ENCODE results near the gene UBN1.

UBN1 gene, protein sequence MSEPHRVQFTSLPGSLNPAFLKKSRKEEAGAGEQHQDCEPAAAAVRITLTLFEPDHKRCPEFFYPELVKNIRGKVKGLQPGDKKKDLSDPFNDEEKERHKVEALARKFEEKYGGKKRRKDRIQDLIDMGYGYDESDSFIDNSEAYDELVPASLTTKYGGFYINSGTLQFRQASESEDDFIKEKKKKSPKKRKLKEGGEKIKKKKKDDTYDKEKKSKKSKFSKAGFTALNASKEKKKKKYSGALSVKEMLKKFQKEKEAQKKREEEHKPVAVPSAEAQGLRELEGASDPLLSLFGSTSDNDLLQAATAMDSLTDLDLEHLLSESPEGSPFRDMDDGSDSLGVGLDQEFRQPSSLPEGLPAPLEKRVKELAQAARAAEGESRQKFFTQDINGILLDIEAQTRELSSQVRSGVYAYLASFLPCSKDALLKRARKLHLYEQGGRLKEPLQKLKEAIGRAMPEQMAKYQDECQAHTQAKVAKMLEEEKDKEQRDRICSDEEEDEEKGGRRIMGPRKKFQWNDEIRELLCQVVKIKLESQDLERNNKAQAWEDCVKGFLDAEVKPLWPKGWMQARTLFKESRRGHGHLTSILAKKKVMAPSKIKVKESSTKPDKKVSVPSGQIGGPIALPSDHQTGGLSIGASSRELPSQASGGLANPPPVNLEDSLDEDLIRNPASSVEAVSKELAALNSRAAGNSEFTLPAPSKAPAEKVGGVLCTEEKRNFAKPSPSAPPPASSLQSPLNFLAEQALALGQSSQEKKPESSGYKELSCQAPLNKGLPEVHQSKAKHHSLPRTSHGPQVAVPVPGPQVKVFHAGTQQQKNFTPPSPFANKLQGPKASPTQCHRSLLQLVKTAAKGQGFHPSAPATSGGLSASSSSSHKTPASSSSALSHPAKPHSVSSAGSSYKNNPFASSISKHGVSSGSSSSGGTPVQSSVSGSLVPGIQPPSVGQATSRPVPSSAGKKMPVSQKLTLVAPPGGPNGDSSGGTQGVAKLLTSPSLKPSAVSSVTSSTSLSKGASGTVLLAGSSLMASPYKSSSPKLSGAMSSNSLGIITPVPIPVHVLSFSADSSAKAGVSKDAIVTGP (N-terminal part only)

DNA sequence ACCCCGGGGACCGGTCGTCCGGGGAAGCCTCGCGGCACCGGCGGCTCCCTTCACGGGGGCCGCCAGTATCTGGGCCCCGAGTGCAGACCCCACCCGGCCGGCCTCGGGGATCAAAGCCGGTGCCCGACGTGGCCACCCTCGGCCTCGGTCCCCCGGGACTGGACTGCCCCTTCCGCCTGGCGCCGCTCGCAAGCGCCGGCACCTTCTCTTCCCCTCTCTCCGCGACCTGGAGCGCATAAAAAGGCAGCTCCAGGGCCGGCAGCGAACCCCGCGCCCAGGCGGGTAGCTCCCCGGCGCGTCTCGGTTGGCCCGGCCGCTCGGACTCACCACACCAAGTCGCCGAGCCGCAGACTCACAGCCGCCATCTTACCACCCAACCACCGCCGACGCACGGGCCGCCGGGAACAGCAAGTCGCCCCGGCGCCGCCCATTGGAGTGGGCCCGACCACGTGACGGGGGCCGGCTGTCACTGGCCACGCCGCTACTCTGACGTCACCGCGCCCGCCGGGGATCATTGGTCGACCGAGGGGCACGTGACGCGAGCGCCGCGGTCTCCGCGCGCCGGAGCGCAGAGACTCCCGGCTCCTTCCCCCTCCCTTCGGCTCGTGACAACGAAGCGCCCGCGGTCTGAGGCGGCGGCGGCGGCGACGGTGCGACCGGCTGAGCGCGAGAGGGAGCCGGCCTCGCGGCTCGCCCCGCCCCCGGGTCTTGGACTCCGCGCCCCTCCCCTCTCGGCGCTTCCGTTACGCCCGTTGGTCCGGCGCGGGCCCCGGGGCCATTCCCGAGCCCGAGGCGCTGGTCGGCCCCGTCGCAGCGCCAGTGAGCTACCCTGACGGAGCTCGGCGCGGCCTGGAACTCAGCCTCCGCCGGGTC is at the start of gene UBN1, which contains the start of gene GLYR1:
Gene UBN1 (plus strand): TSS at position 581 of the 873 bp plus-strand sequence. CDS start 5,437 bp downstream, outside the sequence.
Gene GLYR1 (minus strand): TSS at position 388 of the 873 bp plus-strand sequence. CDS start 23 bp downstream, at position 365.
- DNase-seq, result peak; percentile 99

DNA sequence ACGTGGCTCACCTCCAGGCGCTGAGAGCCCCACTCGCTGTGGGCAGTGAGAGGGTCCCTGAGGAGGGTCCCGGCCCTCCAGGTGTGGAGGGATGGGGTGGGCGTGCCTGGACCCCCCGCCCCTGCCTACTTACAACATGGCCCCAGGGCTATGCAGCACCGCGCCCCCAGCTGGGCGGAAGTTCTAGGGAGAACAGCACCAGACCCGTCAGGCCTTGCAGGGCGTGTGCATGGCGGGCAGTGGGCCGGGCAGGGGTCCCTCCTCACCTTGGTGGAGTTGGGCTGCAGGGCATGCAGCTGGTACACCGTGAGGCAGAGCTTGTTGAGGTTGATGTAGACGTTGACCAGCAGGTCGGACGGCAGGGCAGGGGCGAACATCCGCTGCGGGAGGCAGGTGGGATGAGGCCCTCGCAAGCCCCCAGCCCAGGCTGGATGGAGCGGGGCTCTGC is 49.5 kb upstream of the UBN1 start:
- no peak for DNase-seq

- no peak for DNase-seq
Measured at GRCh38 chr16:4798456-4798855, 48.8 kb upstream of the UBN1 start.

DNA sequence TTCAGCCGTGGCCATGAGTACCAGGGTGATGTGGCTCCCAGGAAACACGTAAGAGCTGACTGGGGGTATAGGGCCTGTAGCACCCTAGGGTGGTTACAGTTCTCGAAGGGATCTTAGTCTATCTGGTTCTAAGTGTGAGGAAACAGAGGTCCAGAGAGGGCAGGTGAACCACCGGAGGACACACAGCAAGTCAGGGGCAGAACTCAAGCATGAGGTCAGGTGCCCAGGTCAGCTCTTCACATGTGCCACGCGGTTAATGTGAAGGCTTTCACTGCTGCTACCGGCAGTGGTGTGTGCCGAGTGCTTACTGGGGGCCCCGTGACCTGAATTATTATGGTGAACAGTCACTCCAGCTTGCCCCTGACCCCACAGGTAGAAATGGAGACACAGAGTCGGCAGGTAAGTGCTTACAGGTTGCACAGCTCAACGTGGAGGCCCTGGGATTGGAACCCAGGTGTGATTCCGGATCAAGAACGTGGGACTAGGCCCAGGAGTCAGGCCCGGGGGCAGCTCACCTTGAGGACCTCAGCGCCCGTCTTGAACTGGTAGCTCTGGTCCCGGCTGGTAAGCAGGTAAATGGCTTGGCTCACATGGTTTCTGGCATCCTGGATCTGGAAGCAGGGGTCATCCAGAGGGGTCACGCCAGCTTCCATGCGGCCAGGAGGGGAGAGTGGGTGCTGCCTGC is 48.0 kb upstream of the UBN1 start:
- no peak for DNase-seq

DNA sequence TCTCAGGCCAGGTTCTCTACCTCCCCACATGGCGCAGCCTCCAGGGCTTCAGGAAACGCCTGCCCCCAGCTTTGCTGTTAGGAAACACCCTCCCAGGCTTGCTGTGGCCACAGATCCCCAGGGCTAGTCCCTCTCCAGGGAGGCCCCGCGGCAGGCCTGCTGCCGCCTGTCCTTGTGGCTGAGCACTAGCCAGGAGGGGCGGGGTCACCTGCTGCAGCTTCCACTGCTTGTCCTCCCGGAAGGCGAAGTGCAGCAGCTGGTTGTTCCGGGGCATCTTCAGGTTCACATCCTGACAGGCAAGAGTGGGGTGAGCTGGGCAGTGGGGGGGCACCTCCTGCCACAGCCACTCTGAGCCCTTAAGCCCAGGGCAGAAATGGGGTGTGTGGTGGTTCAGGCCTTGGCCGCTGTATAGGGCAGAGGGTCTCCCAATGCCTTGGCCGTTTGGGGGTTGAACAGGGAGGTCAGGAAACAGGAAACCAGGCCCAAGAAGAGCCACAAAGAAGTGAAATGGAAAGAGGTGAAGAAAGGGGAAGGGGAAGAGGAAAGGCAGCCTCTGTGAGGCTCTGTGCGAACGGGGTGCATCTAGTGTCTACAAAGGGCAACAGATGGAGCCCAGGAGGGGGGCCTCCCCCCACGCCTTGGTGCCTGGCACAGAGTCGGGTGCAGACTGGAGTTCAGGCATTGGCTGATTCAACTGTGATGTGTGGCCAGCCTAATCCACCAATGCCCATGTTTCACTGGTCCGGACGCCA is 46.8 kb upstream of the UBN1 start:
- DNase-seq, result no peak

DNA sequence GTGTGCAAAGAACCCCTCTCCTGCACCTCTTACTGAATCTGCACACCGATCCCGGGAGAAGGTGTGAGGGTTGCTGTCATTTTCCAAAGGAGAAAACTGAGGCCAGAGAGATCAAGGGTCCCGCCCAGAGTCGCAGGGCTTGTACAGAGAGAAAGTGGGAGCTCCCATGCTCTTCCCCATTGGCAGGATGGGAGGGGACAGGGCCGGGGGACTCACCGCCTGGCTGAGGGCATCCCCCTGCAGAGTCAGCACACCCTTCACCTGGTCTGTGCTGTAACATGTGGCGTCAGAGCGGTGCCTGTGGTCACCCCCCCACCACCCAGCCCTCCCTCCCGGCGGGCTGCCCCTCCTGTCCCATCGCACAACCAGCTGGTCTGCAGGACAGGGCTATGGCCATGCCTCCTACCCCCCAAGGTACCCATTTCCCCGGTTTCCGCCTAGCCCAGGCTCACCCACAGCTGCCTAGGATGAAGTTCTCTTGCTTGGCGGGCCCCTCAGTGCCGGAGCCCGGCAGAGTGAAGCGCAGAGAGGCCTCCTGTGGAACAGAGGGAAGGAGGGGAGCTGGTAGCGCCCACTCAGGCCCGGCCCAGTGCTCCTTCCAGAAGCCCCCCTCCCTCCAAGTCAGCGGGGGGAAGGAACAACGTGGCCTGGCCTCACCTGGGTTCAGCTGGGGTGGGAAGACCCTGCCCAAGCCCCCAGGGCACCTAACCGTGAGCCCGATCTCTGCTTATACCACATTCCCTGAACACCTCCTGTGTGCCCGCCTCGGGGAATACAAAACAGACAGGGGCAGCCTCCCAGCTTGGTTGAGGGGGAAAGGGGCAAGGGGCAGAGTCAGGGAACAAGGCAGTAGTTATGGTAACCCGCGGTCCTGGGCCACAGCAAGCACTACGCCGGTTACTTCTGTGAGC is 46.0 kb upstream of the UBN1 start:
- no peak for DNase-seq

GRCh38 chr16:4801962-4802658 is 45.2 kb upstream of the UBN1 start, which contains the start of gene ROGDI:
TSS of gene ROGDI (minus strand) at chr16:4802633. CDS start at chr16:4802571, 62 bp downstream.
- DNase-seq, result no peak

DNA sequence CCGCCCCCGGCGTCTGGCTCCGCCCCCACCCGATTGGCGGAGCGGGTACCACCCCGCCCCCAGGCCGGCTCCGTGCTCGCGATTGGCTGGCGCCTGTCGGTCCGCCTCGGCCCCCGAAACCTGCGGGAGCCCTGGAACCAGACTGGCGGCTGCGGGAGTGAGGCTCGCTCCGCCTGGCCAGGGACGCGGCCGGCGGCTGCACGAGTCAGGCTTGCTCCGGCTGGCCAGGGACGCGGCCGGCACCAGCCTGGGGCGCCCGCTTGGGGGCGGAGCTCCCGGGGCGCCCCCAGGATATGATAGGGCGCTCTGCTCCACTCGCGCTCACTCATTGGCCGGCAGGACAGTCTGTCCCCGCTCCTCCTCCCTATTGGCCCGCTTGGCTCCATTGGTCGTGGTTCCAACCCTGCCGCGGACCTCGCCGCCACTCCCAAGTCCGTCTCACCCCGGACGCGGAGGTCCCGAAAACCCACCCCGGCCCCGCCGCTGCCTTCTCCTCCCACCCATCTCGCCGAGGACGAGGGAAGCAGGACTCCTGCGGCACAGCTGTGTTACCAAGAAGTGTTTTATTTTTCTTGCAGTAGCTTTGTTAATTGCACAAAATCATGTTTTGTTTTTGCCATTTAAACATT is 44.5 kb upstream of the UBN1 start:
- DNase-seq, result peak; percentile 93

- DNase-seq, result no peak
Measured at GRCh38 chr16:4803401-4803844, 43.9 kb upstream of the UBN1 start.

- no peak for DNase-seq
Measured at GRCh38 chr16:4803898-4804762, 43.2 kb upstream of the UBN1 start.

DNA sequence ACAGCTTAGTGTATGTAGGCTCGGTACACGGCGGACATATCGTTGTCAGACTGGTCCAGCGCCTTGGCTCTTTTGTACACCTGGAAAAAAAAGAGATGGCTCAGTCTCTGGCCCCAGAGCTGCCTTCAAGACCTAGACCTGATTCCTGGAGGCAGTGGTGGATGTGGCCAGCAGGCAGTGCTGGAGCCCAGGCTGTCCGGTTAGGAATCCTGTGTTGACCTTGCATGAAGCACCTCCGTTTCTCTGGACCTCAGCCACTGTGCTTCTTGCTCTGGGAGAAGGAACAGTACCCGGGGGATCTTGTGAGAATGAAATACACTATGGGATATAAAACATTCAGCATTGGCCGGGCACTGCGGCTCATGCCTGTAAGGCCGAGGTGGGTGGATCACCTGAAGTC is 42.0 kb upstream of the UBN1 start:
- DNase-seq, result no peak

DNA sequence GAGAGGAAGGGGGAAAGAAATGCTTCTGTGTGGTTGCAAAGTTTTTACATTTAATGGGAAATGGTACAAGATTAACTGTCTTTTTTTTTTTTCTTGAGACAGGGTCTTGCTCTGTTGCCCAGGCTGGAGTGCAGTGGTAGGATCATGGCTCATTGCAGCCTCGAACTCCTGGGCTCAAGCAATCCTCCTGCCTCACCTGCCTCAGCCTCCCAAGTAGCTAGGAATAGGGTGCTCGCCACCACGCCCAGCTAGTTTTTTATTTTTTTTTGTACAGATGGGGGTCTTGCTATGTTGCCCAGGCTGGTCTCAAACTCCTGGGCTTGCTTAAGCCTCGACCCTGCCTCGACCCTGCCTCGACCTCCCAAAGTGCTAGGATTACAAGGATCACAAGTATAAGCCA is 41.0 kb upstream of the UBN1 start:
- DNase-seq, result no peak

DNA sequence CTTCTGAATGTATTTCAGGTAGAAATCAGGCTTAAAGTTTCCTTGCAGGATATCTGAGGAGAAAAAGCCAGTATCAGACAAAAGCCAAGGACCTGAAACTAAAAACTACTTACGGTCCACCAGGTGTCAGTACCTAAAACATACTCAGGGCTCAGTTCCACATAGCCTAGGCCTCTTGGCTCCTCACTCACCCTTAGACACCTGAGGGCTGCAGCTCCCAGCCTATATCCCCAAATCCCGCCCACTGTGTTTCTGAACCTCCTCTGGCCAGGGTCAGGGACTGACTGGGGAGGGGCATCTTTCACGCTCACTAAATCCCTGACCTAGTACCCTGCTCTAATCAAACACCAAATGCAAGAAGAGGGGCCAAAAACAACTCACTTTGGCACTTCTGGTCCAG is 36.0 kb upstream of the UBN1 start:
- DNase-seq, result no peak

DNA sequence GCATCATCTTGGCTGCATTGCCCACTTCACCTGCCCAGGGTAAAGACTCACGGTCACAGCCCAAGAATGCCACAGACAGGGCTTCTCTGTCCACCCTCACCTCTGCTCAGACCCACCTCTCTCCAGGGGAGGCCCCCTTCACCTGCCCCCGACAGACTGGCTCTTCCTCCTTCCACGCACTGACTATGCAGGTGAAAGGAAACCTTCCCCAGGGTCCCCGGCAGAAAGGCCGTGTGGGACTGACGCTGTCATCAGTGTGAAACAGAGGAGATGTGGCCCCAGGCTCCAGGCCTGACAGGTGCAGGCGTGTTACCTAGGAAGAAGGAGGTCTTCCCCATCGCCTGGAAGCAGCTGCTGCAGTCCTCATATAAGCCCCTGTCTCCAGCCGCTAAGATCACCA is 35.5 kb upstream of the UBN1 start:
- DNase-seq, result no peak

DNA sequence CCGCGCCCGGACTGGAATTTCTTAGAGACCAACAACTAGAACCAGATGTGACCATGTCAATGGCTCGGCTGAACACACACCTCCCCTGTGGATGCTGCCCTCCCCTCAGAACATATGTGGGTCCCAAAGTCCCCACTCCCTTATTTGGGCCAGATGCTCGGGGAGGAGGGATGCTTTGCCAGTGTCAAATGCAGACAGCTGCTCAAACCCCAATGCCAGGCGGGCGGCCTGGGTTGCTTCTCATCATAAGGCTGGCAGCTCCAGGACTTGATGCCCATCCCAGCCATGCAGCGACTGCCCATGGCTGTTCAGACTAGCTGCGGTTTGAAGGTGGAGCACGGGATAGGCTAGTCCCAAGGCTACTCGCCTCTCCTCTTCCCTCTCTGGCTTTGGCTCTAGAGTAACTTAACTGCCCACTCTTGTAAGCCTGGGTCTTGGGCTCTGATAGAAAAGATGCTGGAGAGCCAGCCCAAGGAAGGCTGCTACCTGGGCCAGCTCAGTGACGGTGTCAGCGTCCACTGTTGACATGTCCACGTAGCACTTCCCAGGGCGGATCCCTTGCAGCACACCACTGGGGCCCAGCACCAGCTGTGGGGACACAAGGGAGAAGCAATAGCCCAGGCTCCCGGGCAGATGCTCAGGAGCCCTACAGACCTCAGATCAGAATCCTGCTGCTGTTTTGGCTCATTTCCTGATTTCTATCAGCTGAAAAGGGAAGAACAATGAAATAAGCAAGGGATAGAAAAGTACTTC is 33.9 kb upstream of the UBN1 start:
- DNase-seq, result no peak

- DNase-seq, result no peak
Measured at GRCh38 chr16:4814046-4814445, 33.2 kb upstream of the UBN1 start.
